Testis (tissue), 2 donors: Measurements from ENCODE around the gene TJP2.

Experiments
- POLR2A ChIP-seq: fragments of 450-650 bp; IDR thresholded peaks from one replicate; pipeline ENCODE4 v1.6.1; 2017; ENCODE audit warnings: antibody characterized with exemption, mild to moderate bottlenecking, moderate library complexity
- TF ChIP-seq, protein P1 (sequence below), 3 experiments: fragments of 450-650 bp in 2 of 3; fragments of 200-600 bp in 1 of 3; sonication (generic) in 1 of 3; IDR thresholded peaks; one replicate each; pipeline ENCODE4 v1.5.1; 2016 to 2019; ENCODE audit warnings: antibody characterized with exemption in 3 of 3, mild to moderate bottlenecking in 2 of 3, moderate library complexity in 1 of 3

DNA sequence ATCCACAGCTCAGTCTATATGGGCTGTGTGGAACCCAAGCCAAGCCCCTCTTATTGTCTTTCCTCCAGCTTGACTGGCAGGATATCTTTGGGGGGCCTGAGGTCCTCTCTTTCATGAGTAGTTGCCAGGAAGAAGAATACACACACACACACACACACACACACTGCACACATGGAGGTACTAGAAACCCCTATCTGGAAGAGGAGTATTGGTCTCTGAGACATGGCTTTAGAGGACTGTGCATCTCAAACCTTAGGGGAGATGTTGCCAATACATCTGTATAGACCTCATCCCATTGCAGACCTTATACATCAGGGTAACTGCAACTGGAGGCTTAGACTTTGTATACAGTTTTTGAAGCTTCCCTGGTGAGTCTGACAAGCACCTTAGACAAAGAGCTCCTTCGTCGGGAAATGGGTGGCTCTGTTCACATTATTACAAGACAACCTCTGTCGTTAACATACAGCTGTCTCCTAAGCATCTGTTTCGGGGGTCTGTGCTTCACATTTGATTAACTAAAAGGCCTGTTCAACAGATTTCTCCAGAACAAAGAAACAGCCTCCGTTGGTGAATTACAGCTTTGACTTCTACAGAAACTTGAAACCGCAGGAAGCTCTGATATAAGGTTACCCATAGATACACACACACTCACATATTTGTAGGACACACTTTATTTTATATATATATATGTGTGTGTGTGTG is 145.4 kb downstream of the TJP2 start:
- TF ChIP-seq, protein P1, sequence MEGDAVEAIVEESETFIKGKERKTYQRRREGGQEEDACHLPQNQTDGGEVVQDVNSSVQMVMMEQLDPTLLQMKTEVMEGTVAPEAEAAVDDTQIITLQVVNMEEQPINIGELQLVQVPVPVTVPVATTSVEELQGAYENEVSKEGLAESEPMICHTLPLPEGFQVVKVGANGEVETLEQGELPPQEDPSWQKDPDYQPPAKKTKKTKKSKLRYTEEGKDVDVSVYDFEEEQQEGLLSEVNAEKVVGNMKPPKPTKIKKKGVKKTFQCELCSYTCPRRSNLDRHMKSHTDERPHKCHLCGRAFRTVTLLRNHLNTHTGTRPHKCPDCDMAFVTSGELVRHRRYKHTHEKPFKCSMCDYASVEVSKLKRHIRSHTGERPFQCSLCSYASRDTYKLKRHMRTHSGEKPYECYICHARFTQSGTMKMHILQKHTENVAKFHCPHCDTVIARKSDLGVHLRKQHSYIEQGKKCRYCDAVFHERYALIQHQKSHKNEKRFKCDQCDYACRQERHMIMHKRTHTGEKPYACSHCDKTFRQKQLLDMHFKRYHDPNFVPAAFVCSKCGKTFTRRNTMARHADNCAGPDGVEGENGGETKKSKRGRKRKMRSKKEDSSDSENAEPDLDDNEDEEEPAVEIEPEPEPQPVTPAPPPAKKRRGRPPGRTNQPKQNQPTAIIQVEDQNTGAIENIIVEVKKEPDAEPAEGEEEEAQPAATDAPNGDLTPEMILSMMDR (IDR thresholded peaks at IDR 0.05): no peak
- no peak for TF ChIP-seq POLR2A
